Measurements from ENCODE around the gene TUBB2B. TPM values are rescaled to one million over a fixed set of nuclear protein-coding genes. Genes with fewer than 3 reads are reported as not detected.
A peak's percentile ranks its signal among the peaks of the same experiment; 100 is the strongest.
"Not testable (repeated sequence)": the region's sequence is repeated elsewhere in the genome, so short reads cannot be mapped to it uniquely, and the experiment has no call there.

TUBB2B gene
- total and polyA plus RNA-seq, 7 donors = 2.3 to 24.9 (median 12.7) TPM

DNA sequence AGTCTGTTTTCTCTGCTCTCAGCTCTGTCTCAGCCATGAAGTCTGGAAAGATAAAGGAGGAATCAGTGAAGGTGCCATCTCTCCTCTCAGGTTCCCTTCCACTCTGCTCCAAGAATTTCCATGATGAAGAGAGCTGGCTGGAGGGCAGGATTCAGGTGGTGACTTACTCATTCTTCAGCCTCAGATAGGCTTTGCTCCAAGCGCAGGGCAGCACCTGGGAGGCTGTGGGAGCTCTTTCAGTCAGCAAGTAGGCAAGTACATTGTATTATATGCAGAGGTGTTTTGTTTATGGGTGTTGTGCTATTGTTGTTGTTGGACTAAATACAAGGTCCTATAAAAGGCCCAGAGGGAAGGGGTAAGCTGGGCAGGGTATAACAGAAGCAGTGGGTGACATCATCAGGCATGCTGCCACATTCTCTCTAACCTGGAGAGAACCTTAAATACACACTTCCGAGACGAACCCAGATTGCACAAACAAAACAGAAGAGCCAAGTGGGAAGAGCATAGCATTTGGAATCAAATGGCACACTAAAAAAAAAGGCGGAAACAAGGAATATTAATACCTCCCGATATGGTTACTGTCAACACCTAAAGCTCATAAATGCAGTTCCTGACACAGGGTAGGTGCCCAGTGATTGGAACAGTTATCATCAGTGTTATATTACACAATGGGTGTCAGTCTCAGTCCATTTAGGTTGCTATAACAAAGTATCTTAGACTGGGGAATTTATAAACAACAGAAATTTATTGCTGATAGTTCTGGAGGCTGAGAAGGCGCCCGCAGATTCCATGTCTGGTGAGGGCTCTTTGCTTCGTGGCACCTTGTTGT is 16.8 kb upstream of the TUBB2B start:
- DNase-seq = no peak
- H3K36me3 ChIP-seq = no peaks in the 10 kb centered on the region
- TF ChIP-seq POLR2AphosphoS5 (IDR thresholded peaks at IDR 0.05) (no peak), EP300 (IDR thresholded peaks at IDR 0.05) (no peak), POLR2A (IDR thresholded peaks at IDR 0.05) (no peak)
- TF ChIP-seq, protein P1, sequence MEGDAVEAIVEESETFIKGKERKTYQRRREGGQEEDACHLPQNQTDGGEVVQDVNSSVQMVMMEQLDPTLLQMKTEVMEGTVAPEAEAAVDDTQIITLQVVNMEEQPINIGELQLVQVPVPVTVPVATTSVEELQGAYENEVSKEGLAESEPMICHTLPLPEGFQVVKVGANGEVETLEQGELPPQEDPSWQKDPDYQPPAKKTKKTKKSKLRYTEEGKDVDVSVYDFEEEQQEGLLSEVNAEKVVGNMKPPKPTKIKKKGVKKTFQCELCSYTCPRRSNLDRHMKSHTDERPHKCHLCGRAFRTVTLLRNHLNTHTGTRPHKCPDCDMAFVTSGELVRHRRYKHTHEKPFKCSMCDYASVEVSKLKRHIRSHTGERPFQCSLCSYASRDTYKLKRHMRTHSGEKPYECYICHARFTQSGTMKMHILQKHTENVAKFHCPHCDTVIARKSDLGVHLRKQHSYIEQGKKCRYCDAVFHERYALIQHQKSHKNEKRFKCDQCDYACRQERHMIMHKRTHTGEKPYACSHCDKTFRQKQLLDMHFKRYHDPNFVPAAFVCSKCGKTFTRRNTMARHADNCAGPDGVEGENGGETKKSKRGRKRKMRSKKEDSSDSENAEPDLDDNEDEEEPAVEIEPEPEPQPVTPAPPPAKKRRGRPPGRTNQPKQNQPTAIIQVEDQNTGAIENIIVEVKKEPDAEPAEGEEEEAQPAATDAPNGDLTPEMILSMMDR (IDR thresholded peaks at IDR 0.05) = no peak
- no peak overlapping the region for H3K27ac ChIP-seq
- H3K27me3 ChIP-seq = no peaks in the 10 kb centered on the region
- H3K4me3 ChIP-seq = no peak overlapping the region
- intact Hi-C loops (cut with DNase I) = no loop called here
- peaks cover 0 to 16% (median 12%) of the 10 kb centered on the region in 4 donors for H3K4me1 ChIP-seq
- WGBS, 2 donors = 71 to 90% methylated on average over 8 of the region's 8 CpGs
- H3K9me3 ChIP-seq = no peaks in the 10 kb centered on the region

DNA sequence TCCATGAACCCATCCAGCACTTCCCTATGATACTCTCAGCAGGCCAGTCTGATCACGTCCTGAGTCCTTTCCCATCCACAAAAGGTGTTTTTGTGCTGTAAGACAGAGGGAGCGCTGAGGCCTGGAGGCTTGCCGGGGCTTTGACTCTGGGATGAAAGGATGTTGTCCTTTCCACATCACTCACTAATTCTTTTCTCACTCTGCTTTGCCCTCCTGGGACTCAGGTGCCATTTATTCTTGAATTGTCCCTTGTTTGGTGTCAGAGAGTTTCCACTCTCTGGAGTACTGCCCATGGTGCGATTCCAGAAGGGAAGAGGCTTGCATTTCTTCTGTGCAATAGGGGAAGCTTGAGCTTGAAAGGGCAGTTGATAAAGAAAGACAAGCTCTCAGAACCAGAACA is 15.3 kb upstream of the TUBB2B start:
- Histone ChIP-seq H3K27me3 (no peaks in the 10 kb centered on the region), H3K27ac (no peak overlapping the region), H3K4me3 (no peak overlapping the region), H3K9me3 (no peaks in the 10 kb centered on the region), H3K4me1 (peaks cover 0 to 7% (median 4%) of the 10 kb centered on the region in 4 donors), H3K36me3 (no peaks in the 10 kb centered on the region)
- WGBS, 2 donors = 89 to 93% methylated on average over 4 of the region's 4 CpGs
- intact Hi-C loops (cut with DNase I) = no loop called here
- DNase-seq = no peak
- no peak for TF ChIP-seq POLR2A (IDR thresholded peaks at IDR 0.05)
- no peak for TF ChIP-seq POLR2AphosphoS5 (IDR thresholded peaks at IDR 0.05)
- no peak for TF ChIP-seq EP300 (IDR thresholded peaks at IDR 0.05)
- TF ChIP-seq, protein P1 (IDR thresholded peaks at IDR 0.05) = no peak

DNA sequence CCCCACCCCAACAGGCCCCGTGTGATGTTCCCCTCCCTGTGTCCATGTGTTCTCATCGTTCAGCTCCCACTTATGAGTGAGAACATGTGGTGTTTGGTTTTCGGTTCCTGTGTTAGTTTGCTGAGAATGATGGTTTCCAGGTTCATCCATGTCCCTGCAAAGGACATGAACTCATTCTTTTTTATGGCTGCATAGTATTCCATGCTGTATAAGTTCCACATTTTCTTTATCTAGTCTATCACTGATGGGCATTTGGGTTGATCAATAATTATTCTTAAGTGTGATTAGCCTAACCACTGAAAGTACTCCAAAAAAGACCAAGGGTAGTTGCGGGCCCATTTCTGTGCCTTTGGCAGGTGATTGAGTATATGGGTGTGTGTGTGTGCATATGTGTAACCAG is 14.3 kb upstream of the TUBB2B start:
- DNase-seq; H3K9me3 ChIP-seq; intact Hi-C loops (cut with DNase I); H3K4me1 ChIP-seq; H3K27ac ChIP-seq; H3K4me3 ChIP-seq; H3K36me3 ChIP-seq; H3K27me3 ChIP-seq: not testable (repeated sequence)
- 94% methylated on average over 4 of the region's 4 CpGs for WGBS, 2 donors

DNA sequence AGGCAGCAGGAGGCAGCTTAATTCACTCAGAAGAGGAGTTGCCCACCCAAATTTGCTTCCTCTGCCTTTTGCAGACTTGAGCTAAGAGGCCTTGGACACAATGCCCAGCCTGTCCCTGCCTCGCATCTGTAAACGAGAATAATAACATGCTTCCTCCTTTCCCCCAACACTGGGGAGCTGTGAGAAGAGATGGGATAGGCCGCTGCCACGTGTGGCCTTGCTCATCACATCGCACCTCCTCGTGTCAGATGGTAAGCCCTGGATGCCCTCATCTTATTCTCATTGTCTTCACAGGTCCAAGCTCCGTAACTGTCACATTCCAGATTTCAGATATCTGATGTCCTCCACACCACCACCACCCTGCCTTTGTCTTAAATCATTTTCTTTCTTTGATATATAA is 13.1 kb upstream of the TUBB2B start:
- Histone ChIP-seq H3K27me3 (no peaks in the 10 kb centered on the region), H3K4me1 (no peaks in the 10 kb centered on the region), H3K27ac (no peak overlapping the region), H3K4me3 (no peak overlapping the region), H3K36me3 (no peaks in the 10 kb centered on the region), H3K9me3 (no peaks in the 10 kb centered on the region)
- intact Hi-C loops (cut with DNase I) = no loop called here
- 74 to 82% methylated on average over 7 of the region's 7 CpGs for WGBS, 2 donors
- TF ChIP-seq, protein P1 (IDR thresholded peaks at IDR 0.05) = no peak
- TF ChIP-seq EP300 (IDR thresholded peaks at IDR 0.05) = no peak
- TF ChIP-seq POLR2A (IDR thresholded peaks at IDR 0.05) = no peak
- no peak for TF ChIP-seq POLR2AphosphoS5 (IDR thresholded peaks at IDR 0.05)
- no peak for DNase-seq

DNA sequence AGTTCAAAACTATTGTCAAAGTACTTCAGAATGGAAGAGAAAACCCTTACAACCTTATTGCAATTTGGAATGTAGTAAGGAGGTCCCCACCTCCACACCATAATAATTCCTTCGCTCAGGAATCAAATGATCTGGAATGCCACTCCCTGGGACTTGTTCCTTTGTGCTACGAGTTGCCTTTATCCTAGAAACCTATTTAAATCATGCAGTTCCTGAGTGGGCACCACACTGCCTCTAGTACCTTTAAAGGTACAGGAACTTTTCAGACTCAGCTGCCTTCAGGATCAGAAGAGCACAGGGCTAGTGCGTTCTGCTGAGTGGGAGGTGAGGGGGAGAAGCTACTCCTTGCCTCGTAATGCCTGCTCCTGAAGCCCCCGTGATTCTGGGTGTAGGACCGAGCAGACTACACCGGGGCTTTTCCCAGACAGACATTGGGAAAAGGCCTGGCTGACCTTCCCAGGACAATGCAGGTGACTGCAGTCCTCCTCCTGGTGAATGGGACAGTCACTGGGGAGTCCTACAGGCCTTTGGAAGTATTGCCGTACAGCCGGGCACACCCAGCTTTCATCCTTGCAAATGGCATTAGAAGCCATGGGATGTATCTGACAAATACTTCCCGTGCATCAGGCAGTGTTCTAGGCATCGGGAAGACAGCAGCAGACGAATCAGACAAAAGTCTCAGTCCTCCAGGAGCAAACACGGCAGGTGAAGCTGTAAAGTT is 11.8 kb upstream of the TUBB2B start:
- H3K4me3 ChIP-seq = no peak overlapping the region
- no peaks in the 10 kb centered on the region for H3K4me1 ChIP-seq
- TF ChIP-seq POLR2A (IDR thresholded peaks at IDR 0.05) (no peak), EP300 (IDR thresholded peaks at IDR 0.05) (no peak), POLR2AphosphoS5 (IDR thresholded peaks at IDR 0.05) (no peak)
- TF ChIP-seq, protein P1 (IDR thresholded peaks at IDR 0.05) = peak in 1 of 4 experiments; percentile 9
- WGBS, 2 donors = 66 to 84% methylated on average over 13 of the region's 13 CpGs
- no peaks in the 10 kb centered on the region for H3K27me3 ChIP-seq
- no peak for DNase-seq
- no peaks in the 10 kb centered on the region for H3K9me3 ChIP-seq
- no peak overlapping the region for H3K27ac ChIP-seq
- intact Hi-C loops (cut with DNase I) = no loop called here
- H3K36me3 ChIP-seq = no peaks in the 10 kb centered on the region

All from sigmoid colon (tissue), 7 donors.